Measurements from ENCODE around the gene RASGRF2.
A peak's percentile ranks its signal among the peaks of the same experiment; 100 is the strongest.
"Not testable (repeated sequence)": the region's sequence is repeated elsewhere in the genome, so short reads cannot be mapped to it uniquely, and the experiment has no call there.

RASGRF2 gene

GRCh38 chr5:80982093-80982492 is 21.9 kb downstream of the RASGRF2 start:
- DNase-seq (ENCODE audit: insufficient read length, low spot score) = no peak
- FAIRE-seq = no peak

GRCh38 chr5:80985600-80986228 is 25.6 kb downstream of the RASGRF2 start:
- peak; percentile 37 for FAIRE-seq

GRCh38 chr5:80986382-80986781 is 26.2 kb downstream of the RASGRF2 start:
- FAIRE-seq = no peak
- no peak for DNase-seq (ENCODE audit: insufficient read length, low spot score)

More at GRCh38 chr5:80985600-80986228, 25.6 kb downstream of the RASGRF2 start:
- no peak for DNase-seq (ENCODE audit: insufficient read length, low spot score)

- no peak for FAIRE-seq
These were observed 27.1 kb downstream of the RASGRF2 start for GRCh38 chr5:80987078-80987766.

GRCh38 chr5:80988419-80988935 is 28.3 kb downstream of the RASGRF2 start:
- FAIRE-seq = no peak
- DNase-seq (ENCODE audit: insufficient read length, low spot score) = no peak

More at GRCh38 chr5:80987078-80987766, 27.1 kb downstream of the RASGRF2 start:
- DNase-seq (ENCODE audit: insufficient read length, low spot score) = no peak

GRCh38 chr5:80989883-80990282 is 29.7 kb downstream of the RASGRF2 start:
- FAIRE-seq = no peak
- no peak for DNase-seq (ENCODE audit: insufficient read length, low spot score)

- no peak for FAIRE-seq
These were observed 30.4 kb downstream of the RASGRF2 start for GRCh38 chr5:80990527-80990926.

GRCh38 chr5:80990971-80991370 is 30.8 kb downstream of the RASGRF2 start:
- no peak for FAIRE-seq
- DNase-seq (ENCODE audit: insufficient read length, low spot score) = no peak

More at GRCh38 chr5:80990527-80990926, 30.4 kb downstream of the RASGRF2 start:
- no peak for DNase-seq (ENCODE audit: insufficient read length, low spot score)

GRCh38 chr5:80995908-80996307 is 35.7 kb downstream of the RASGRF2 start:
- DNase-seq (ENCODE audit: insufficient read length, low spot score) = no peak
- FAIRE-seq = no peak

- FAIRE-seq (no peak), DNase-seq (ENCODE audit: insufficient read length, low spot score) (no peak)
These were observed 38.4 kb downstream of the RASGRF2 start for GRCh38 chr5:80998590-80998979.

GRCh38 chr5:81003811-81004386 is 43.7 kb downstream of the RASGRF2 start:
- FAIRE-seq (no peak), DNase-seq (ENCODE audit: insufficient read length, low spot score) (no peak)

- DNase-seq (ENCODE audit: insufficient read length, low spot score) (no peak), FAIRE-seq (no peak)
These were observed 45.5 kb downstream of the RASGRF2 start for GRCh38 chr5:81005708-81006107.

GRCh38 chr5:81006231-81006630 is 46.1 kb downstream of the RASGRF2 start:
- no peak for DNase-seq (ENCODE audit: insufficient read length, low spot score)
- FAIRE-seq = peak; percentile 26

- FAIRE-seq = peak; percentile 78
- DNase-seq (ENCODE audit: insufficient read length, low spot score) = no peak
These were observed 46.9 kb downstream of the RASGRF2 start for GRCh38 chr5:81006947-81007636.

- DNase-seq (ENCODE audit: insufficient read length, low spot score) (no peak), FAIRE-seq (no peak)
These were observed 47.5 kb downstream of the RASGRF2 start for GRCh38 chr5:81007637-81008027.

GRCh38 chr5:81010336-81011169 is 50.4 kb downstream of the RASGRF2 start:
- DNase-seq (ENCODE audit: insufficient read length, low spot score) = no peak
- no peak for FAIRE-seq

- FAIRE-seq = no peak
- no peak for DNase-seq (ENCODE audit: insufficient read length, low spot score)
These were observed 54.2 kb downstream of the RASGRF2 start for GRCh38 chr5:81014348-81014747.

- FAIRE-seq = no peak
- no peak for DNase-seq (ENCODE audit: insufficient read length, low spot score)
These were observed 56.0 kb downstream of the RASGRF2 start for GRCh38 chr5:81016116-81016515.

GRCh38 chr5:81017320-81017719 is 57.2 kb downstream of the RASGRF2 start:
- DNase-seq (ENCODE audit: insufficient read length, low spot score) (no peak), FAIRE-seq (no peak)

GRCh38 chr5:81018608-81019007 is 58.4 kb downstream of the RASGRF2 start:
- FAIRE-seq; DNase-seq (ENCODE audit: insufficient read length, low spot score): not testable (repeated sequence)

Measured in GM19239 (cell line).